SK-N-DZ (cell line): Measurements from ENCODE around the gene ABCC1.

Source experiments
- DNase-seq: peaks from one replicate; pipeline ENCODE4 v3.0.0-alpha.2; 2015; ENCODE audit warnings: low spot score

ABCC1 gene

GRCh38 chr16:16045879-16046278 lies 96.5 kb downstream of the ABCC1 start:
- DNase-seq: no peak

GRCh38 chr16:16047761-16048160 lies 98.3 kb downstream of the ABCC1 start:
- no peak for DNase-seq

GRCh38 chr16:16048904-16049582 lies 99.6 kb downstream of the ABCC1 start:
- DNase-seq: no peak

- no peak for DNase-seq
Observed at GRCh38 chr16:16050106-16050505, 100.7 kb downstream of the ABCC1 start.

GRCh38 chr16:16051132-16051531 lies 101.7 kb downstream of the ABCC1 start:
- DNase-seq: no peak

GRCh38 chr16:16052916-16053315 lies 103.5 kb downstream of the ABCC1 start:
- DNase-seq: no peak

- no peak for DNase-seq
Observed at GRCh38 chr16:16057102-16057501, 107.7 kb downstream of the ABCC1 start.

- DNase-seq: no peak
Observed at GRCh38 chr16:16059160-16059559, 109.7 kb downstream of the ABCC1 start.

GRCh38 chr16:16059895-16060590 lies 110.6 kb downstream of the ABCC1 start:
- DNase-seq: no peak

- no peak for DNase-seq
Observed at GRCh38 chr16:16062023-16062937, 112.9 kb downstream of the ABCC1 start.

- DNase-seq: no peak
Observed at GRCh38 chr16:16063683-16064082, 114.3 kb downstream of the ABCC1 start.

- DNase-seq: no peak
Observed at GRCh38 chr16:16064874-16065384, 115.5 kb downstream of the ABCC1 start.

GRCh38 chr16:16067127-16067526 lies 117.7 kb downstream of the ABCC1 start:
- no peak for DNase-seq

- no peak for DNase-seq
Observed at GRCh38 chr16:16071631-16072244, 122.3 kb downstream of the ABCC1 start.

- no peak for DNase-seq
Observed at GRCh38 chr16:16073001-16073545, 123.7 kb downstream of the ABCC1 start.

- no peak for DNase-seq
Observed at GRCh38 chr16:16073891-16074881, 124.8 kb downstream of the ABCC1 start.

- DNase-seq: no peak
Observed at GRCh38 chr16:16075488-16076422, 126.3 kb downstream of the ABCC1 start.

GRCh38 chr16:16076423-16076813 lies 127.0 kb downstream of the ABCC1 start:
- no peak for DNase-seq
